Body of pancreas (tissue), 4 donors: ENCODE data around the gene TM2D1. TPM values are rescaled to one million over a fixed set of nuclear protein-coding genes. Genes with fewer than 3 reads are reported as not detected.

Experiments used
- ATAC-seq: fragments of 150-250 bp; one replicate; pipeline ENCODE4 v1.9.1; 2016
- DNase-seq, 4 donors: peaks; one replicate each; pipeline ENCODE4 v3.0.0-alpha.2; 2019
- H3K27ac ChIP-seq, 4 donors: fragments of 200-600 bp; sonication (generic); 1 replicate in 3 of 4; 2 replicates in 1 of 4; pipeline versions ENCODE4 v1.5.1 to v1.6.1; 2016 to 2019; ENCODE audit warnings: mild to moderate bottlenecking in 1 of 4, mixed read lengths in 1 of 4, moderate library complexity in 1 of 4
- H3K27me3 ChIP-seq, 2 donors: fragments of 200-600 bp; sonication (generic); one replicate each; pipeline ENCODE4 v1.6.0; 2016; ENCODE audit warnings: mild to moderate bottlenecking in 1 of 2
- H3K36me3 ChIP-seq, 2 donors: fragments of 200-600 bp; sonication (generic); replicated peaks in 1 of 2; 2 replicates each; pipeline ENCODE4 v1.5.1; 2016; ENCODE audit warnings: low read depth in 2 of 2; ENCODE audit not compliant: insufficient read depth in 1 of 2
- H3K4me1 ChIP-seq: fragments of 200-600 bp; sonication (generic); one replicate; pipeline ENCODE4 v1.6.0; 2016
- H3K4me3 ChIP-seq, 2 donors: fragments of 200-600 bp; sonication (generic); 1 replicate in 1 of 2; 2 replicates in 1 of 2; pipeline ENCODE4 v1.5.1; 2016 to 2019
- H3K9me3 ChIP-seq, 3 donors: fragments of 200-600 bp; sonication (generic); 1 replicate in 2 of 3; 2 replicates in 1 of 3; pipeline ENCODE4 v1.5.1; 2016
- POLR2A ChIP-seq, 3 donors: fragments of 450-650 bp; IDR thresholded peaks; one replicate each; pipeline ENCODE4 v1.6.1; 2016; ENCODE audit warnings: antibody characterized with exemption in 3 of 3, mild to moderate bottlenecking in 2 of 3
- WGBS, 2 donors: methylation state at CpG; one replicate each; pipeline ENCODE4 v1.1.5; 2017; 5-methylcytosine and 5-hydroxymethylcytosine counted together
- intact Hi-C: fragments of 100-400 bp; cut with DNase I; formaldehyde crosslinking; loops from one replicate; pipeline ENCODE4 v1.15.1; 2023
- total RNA-seq, 2 donors: library from RNA; depleted of rRNA; stranded (reverse); fragments of >200 nt; gene quantifications; one replicate each; pipeline ENCODE4 v1.1.0, GENCODE V29; 2016
- TF ChIP-seq, protein P1 (sequence below), 7 experiments: fragments of 450-650 bp in 4 of 7; fragments of 200-600 bp in 3 of 7; sonication (generic) in 3 of 7; IDR thresholded peaks; one replicate each; pipeline ENCODE4 v1.5.1; 2016 to 2019; ENCODE audit warnings: antibody characterized with exemption in 7 of 7

Gene TM2D1
- total RNA-seq, 2 donors from 2014 or later, result 29.3 to 39.7 TPM

DNA sequence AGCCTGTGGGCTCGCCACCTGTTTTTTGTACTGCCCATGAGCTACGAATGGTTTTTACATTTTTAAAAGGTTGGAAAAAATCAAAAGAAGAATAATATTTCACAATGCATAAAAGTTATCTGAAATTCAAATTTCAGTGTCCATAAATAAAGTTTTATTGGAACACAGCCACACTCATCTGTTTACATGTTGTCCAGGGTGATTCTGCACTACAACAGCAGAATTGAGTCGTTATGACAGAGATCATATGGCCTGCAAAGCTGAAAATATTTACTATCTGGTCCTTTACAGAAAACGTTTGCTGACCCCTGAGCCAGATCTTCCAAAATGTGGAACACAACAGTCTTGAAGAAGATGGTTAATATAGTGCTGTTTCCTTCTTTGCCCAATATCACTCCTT is 89.4 kb downstream of the TM2D1 start:
- intact Hi-C loops, result no loop called here
- TF ChIP-seq POLR2A (IDR thresholded peaks at IDR 0.05), result no peak
- TF ChIP-seq, protein P1, sequence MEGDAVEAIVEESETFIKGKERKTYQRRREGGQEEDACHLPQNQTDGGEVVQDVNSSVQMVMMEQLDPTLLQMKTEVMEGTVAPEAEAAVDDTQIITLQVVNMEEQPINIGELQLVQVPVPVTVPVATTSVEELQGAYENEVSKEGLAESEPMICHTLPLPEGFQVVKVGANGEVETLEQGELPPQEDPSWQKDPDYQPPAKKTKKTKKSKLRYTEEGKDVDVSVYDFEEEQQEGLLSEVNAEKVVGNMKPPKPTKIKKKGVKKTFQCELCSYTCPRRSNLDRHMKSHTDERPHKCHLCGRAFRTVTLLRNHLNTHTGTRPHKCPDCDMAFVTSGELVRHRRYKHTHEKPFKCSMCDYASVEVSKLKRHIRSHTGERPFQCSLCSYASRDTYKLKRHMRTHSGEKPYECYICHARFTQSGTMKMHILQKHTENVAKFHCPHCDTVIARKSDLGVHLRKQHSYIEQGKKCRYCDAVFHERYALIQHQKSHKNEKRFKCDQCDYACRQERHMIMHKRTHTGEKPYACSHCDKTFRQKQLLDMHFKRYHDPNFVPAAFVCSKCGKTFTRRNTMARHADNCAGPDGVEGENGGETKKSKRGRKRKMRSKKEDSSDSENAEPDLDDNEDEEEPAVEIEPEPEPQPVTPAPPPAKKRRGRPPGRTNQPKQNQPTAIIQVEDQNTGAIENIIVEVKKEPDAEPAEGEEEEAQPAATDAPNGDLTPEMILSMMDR (IDR thresholded peaks at IDR 0.05), result no peak

GRCh38 chr1:61631436-61631835 is 93.5 kb downstream of the TM2D1 start:
- intact Hi-C loops, result no loop called here
- no peak overlapping the region for H3K4me3 ChIP-seq
- no peak overlapping the region for H3K27ac ChIP-seq
- DNase-seq, result no peak
- H3K4me1 ChIP-seq, result no peaks in the 10 kb centered on the region
- 85% methylated on average over 1 of the region's 1 CpG for WGBS, 2 donors
- TF ChIP-seq POLR2A (IDR thresholded peaks at IDR 0.05), result no peak
- TF ChIP-seq, protein P1 (IDR thresholded peaks at IDR 0.05), result no peak
- H3K27me3 ChIP-seq, result no peaks in the 10 kb centered on the region
- H3K36me3 ChIP-seq, result no peaks in the 10 kb centered on the region
- H3K9me3 ChIP-seq, result no peaks in the 10 kb centered on the region
- no peak for ATAC-seq

More for the DNA sequence above, 89.4 kb downstream of the TM2D1 start:
- no peaks in the 10 kb centered on the region for H3K27me3 ChIP-seq
- H3K36me3 ChIP-seq, result no peaks in the 10 kb centered on the region
- H3K4me1 ChIP-seq, result no peaks in the 10 kb centered on the region
- WGBS, 2 donors, result 70 to 78% methylated on average over 4 of the region's 4 CpGs
- no peak for ATAC-seq
- H3K27ac ChIP-seq, result no peak overlapping the region
- H3K9me3 ChIP-seq, result no peaks in the 10 kb centered on the region
- no peak overlapping the region for H3K4me3 ChIP-seq
- DNase-seq, result no peak

Other genes starting within 250 kb of the TM2D1 start
- gene PATJ, start 17.3 kb upstream of the TM2D1 start, total RNA-seq, result 10 to 100 TPM; 54.2 to 72.5 TPM